G401 (cell line): ENCODE data around the gene API5. TPM values are rescaled to one million over a fixed set of nuclear protein-coding genes. Genes with fewer than 3 reads are reported as not detected.
"Not testable (repeated sequence)": the region's sequence is repeated elsewhere in the genome, so short reads cannot be mapped to it uniquely, and the experiment has no call there.

Experiments used
- DNase-seq: peaks from one replicate; pipeline ENCODE4 v3.0.0-alpha.2; 2015; ENCODE audit warnings: low spot score
- in situ Hi-C: cut with HindIII; loops from 2 replicates; pipeline ENCODE4 v1.10.0; 2016; ENCODE audit warnings: low sequenced_read_pairs, mixed read lengths
- total RNA-seq: library from RNA; depleted of rRNA; stranded (reverse); fragments of >200 nt; shearing (Covaris generic); gene quantifications from 2 replicates; pipeline ENCODE4 v1.2.3, GENCODE V29; 2014; rRNA removed

Gene API5
- total RNA-seq: 17.0 and 20.4 TPM in 2 replicates

- in situ Hi-C loops: no loop called here
- peak; percentile 95 for DNase-seq
Measured at GRCh38 chr11:43311791-43312607, at the start of gene API5. API5 (plus strand) TSS chr11:43311996; CDS start chr11:43312128, 132 bp downstream.

GRCh38 chr11:43267856-43268580 is 43.8 kb upstream of the API5 start:
- peak; percentile 88 for DNase-seq
- in situ Hi-C loops: no loop called here

GRCh38 chr11:43268786-43269185 is 43.0 kb upstream of the API5 start:
- peak; percentile 57 for DNase-seq
- in situ Hi-C loops: no loop called here

- in situ Hi-C loops: no loop called here
- peak; percentile 88 for DNase-seq
Measured at GRCh38 chr11:43269254-43269918, 42.4 kb upstream of the API5 start.

GRCh38 chr11:43270468-43270867 is 41.3 kb upstream of the API5 start:
- DNase-seq: no peak
- in situ Hi-C loops: no loop called here

- DNase-seq: peak; percentile 54
Measured at GRCh38 chr11:43278193-43278956, 33.4 kb upstream of the API5 start.

GRCh38 chr11:43282607-43283440 is 29.0 kb upstream of the API5 start:
- in situ Hi-C loops: no loop called here

More at GRCh38 chr11:43278193-43278956, 33.4 kb upstream of the API5 start:
- in situ Hi-C loops: no loop called here

GRCh38 chr11:43285826-43286225 is 26.0 kb upstream of the API5 start:
- in situ Hi-C loops: no loop called here

More at GRCh38 chr11:43282607-43283440, 29.0 kb upstream of the API5 start:
- peak; percentile 71 for DNase-seq

GRCh38 chr11:43289368-43289767 is 22.4 kb upstream of the API5 start:
- in situ Hi-C loops: no loop called here
- DNase-seq: no peak

More at GRCh38 chr11:43285826-43286225, 26.0 kb upstream of the API5 start:
- DNase-seq: no peak

GRCh38 chr11:43298397-43298796 is 13.4 kb upstream of the API5 start:
- in situ Hi-C loops: no loop called here
- DNase-seq: no peak

- in situ Hi-C loops: no loop called here
- no peak for DNase-seq
Measured at GRCh38 chr11:43315966-43316365, 4.2 kb downstream of the API5 start.

- in situ Hi-C loops: no loop called here
- DNase-seq: no peak
Measured at GRCh38 chr11:43316451-43316850, 4.7 kb downstream of the API5 start.

GRCh38 chr11:43327987-43328386 is 16.2 kb downstream of the API5 start:
- in situ Hi-C loops: no loop called here
- DNase-seq: no peak

- in situ Hi-C loops: no loop called here
- DNase-seq: no peak
Measured at GRCh38 chr11:43328482-43328881, 16.7 kb downstream of the API5 start.

- DNase-seq: no peak
- in situ Hi-C loops: no loop called here
Measured at GRCh38 chr11:43341159-43341558, 29.4 kb downstream of the API5 start.

- in situ Hi-C loops, DNase-seq: not testable (repeated sequence)
Measured at GRCh38 chr11:43351426-43351825, 39.6 kb downstream of the API5 start.

GRCh38 chr11:43354311-43354710 is 42.5 kb downstream of the API5 start:
- no peak for DNase-seq
- in situ Hi-C loops: no loop called here

GRCh38 chr11:43356336-43356735 is 44.5 kb downstream of the API5 start:
- in situ Hi-C loops: no loop called here
- DNase-seq: no peak
